H9 (cell line): ENCODE measurements around the gene TMEM121. TPM values are rescaled to one million over a fixed set of nuclear protein-coding genes. Genes with fewer than 3 reads are reported as not detected.
"Not testable (repeated sequence)": the region's sequence is repeated elsewhere in the genome, so short reads cannot be mapped to it uniquely, and the experiment has no call there.

ENCODE experiments used
- DNase-seq: peaks from one replicate; pipeline ENCODE4 v3.0.0-alpha.2; 2017
- H2AFZ ChIP-seq: one replicate; pipeline ENCODE4 v1.6.1; 2013; ENCODE audit warnings: mild to moderate bottlenecking, low read length, control low read depth, moderate library complexity
- H2AK5ac ChIP-seq: 2 replicates; pipeline ENCODE4 v1.6.1; 2013; ENCODE audit warnings: low read length, control low read depth, mixed read lengths; ENCODE audit not compliant: insufficient read length
- H2BK120ac ChIP-seq: one replicate; pipeline ENCODE4 v1.6.1; 2013; ENCODE audit warnings: low read depth, mild to moderate bottlenecking, low read length, control low read depth, inconsistent platforms; ENCODE audit not compliant: poor library complexity, severe bottlenecking
- H2BK12ac ChIP-seq: 2 replicates; pipeline ENCODE4 v1.6.1; 2013; ENCODE audit warnings: low read length, control low read depth, mixed read lengths, low read depth; ENCODE audit not compliant: insufficient read length
- H2BK15ac ChIP-seq: 2 replicates; pipeline ENCODE4 v1.6.1; 2013; ENCODE audit warnings: low read depth, low read length, control low read depth
- H2BK20ac ChIP-seq: one replicate; pipeline ENCODE4 v1.6.1; 2013; ENCODE audit warnings: low read depth, mild to moderate bottlenecking, low read length, control low read depth, inconsistent platforms; ENCODE audit not compliant: poor library complexity, severe bottlenecking
- H2BK5ac ChIP-seq: 2 replicates; pipeline ENCODE4 v1.6.1; 2013; ENCODE audit warnings: low read length, control low read depth, mixed read lengths; ENCODE audit not compliant: insufficient read length
- H3K14ac ChIP-seq: 2 replicates; pipeline ENCODE4 v1.6.1; 2013; ENCODE audit warnings: low read length, control low read depth; ENCODE audit not compliant: insufficient read depth
- H3K18ac ChIP-seq: 2 replicates; pipeline ENCODE4 v1.6.1; 2013; ENCODE audit warnings: low read depth, mild to moderate bottlenecking, mixed read lengths, low read length, control low read depth; ENCODE audit not compliant: insufficient read length
- H3K23ac ChIP-seq: 2 replicates; pipeline ENCODE4 v1.6.1; 2013; ENCODE audit warnings: low read length, control low read depth, mixed read lengths, low read depth; ENCODE audit not compliant: insufficient read length
- H3K23me2 ChIP-seq: 2 replicates; pipeline ENCODE4 v1.6.1; 2013; ENCODE audit warnings: low read depth, mild to moderate bottlenecking, mixed read lengths, low read length, control low read depth; ENCODE audit not compliant: insufficient read length, poor library complexity, severe bottlenecking
- H3K27ac ChIP-seq: 2 replicates; pipeline ENCODE4 v1.5.1; 2013; ENCODE audit warnings: low read length, control low read depth, mixed read lengths, low read depth; ENCODE audit not compliant: insufficient read length
- H3K27me3 ChIP-seq: 2 replicates; pipeline ENCODE4 v1.6.1; 2013; ENCODE audit warnings: low read length, control low read depth, inconsistent platforms; ENCODE audit not compliant: insufficient read depth
- H3K4ac ChIP-seq: 2 replicates; pipeline ENCODE4 v1.6.1; 2013; ENCODE audit warnings: low read depth, mild to moderate bottlenecking, control low read depth, inconsistent platforms, low read length, moderate library complexity
- H3K4me1 ChIP-seq: 2 replicates; pipeline ENCODE4 v1.6.1; 2013; ENCODE audit warnings: low read length, control low read depth, inconsistent platforms; ENCODE audit not compliant: insufficient read depth
- H3K4me2 ChIP-seq: 2 replicates; pipeline ENCODE4 v1.6.1; 2013; ENCODE audit warnings: low read length, control low read depth, mixed read lengths; ENCODE audit not compliant: insufficient read length, insufficient read depth
- H3K56ac ChIP-seq: 2 replicates; pipeline ENCODE4 v1.6.1; 2013; ENCODE audit warnings: low read depth, mild to moderate bottlenecking, mixed read lengths, low read length, control low read depth; ENCODE audit not compliant: insufficient read length
- H3K79me1 ChIP-seq: 2 replicates; pipeline ENCODE4 v1.6.1; 2013; ENCODE audit warnings: low read depth, mild to moderate bottlenecking, moderate library complexity, low read length, control low read depth, inconsistent platforms; ENCODE audit not compliant: insufficient read depth, poor library complexity, severe bottlenecking
- H3K79me2 ChIP-seq: 2 replicates; pipeline ENCODE4 v1.6.1; 2013; ENCODE audit warnings: low read length, control low read depth, inconsistent platforms; ENCODE audit not compliant: insufficient read depth
- H3K9ac ChIP-seq: 2 replicates; pipeline ENCODE4 v1.6.1; 2013; ENCODE audit warnings: low read length, control low read depth, mixed read lengths; ENCODE audit not compliant: insufficient read length; ENCODE audit errors: extremely low read depth
- H3K9me3 ChIP-seq: one replicate; pipeline ENCODE4 v1.6.1; 2013; ENCODE audit warnings: low read depth, low read length, inconsistent platforms; ENCODE audit not compliant: control insufficient read depth
- H3T11ph ChIP-seq: one replicate; pipeline ENCODE4 v1.6.1; 2013; ENCODE audit warnings: mild to moderate bottlenecking, low read length, control low read depth, inconsistent platforms
- H4K20me1 ChIP-seq: one replicate; pipeline ENCODE4 v1.6.1; 2013; ENCODE audit not compliant: control insufficient read depth, insufficient read length, insufficient read depth
- H4K5ac ChIP-seq: 2 replicates; pipeline ENCODE4 v1.6.1; 2013; ENCODE audit warnings: low read depth, mild to moderate bottlenecking, mixed read lengths, low read length, control low read depth; ENCODE audit not compliant: insufficient read length
- H4K8ac ChIP-seq: replicated peaks from 2 replicates; pipeline ENCODE4 v1.6.1; 2013; ENCODE audit warnings: low read length, control low read depth, mixed read lengths, low read depth; ENCODE audit not compliant: insufficient read length
- H4K91ac ChIP-seq: 2 replicates; pipeline ENCODE4 v1.6.1; 2013; ENCODE audit warnings: low read depth, mild to moderate bottlenecking, moderate library complexity, mixed read lengths, low read length, control low read depth; ENCODE audit not compliant: insufficient read length
- H3K27ac Mint-ChIP-seq, 3 experiments: 2 replicates in 2 of 3; 3 replicates in 1 of 3; pipeline ENCODE4 v1.8.0; 2020 to 2021; ENCODE audit warnings: mixed read lengths in 3 of 3, mild to moderate bottlenecking in 1 of 3, moderate library complexity in 1 of 3
- H3K27me3 Mint-ChIP-seq: 2 replicates; pipeline ENCODE4 v1.8.0; 2021; ENCODE audit warnings: low read depth, mild to moderate bottlenecking, moderate library complexity, mixed read lengths
- H3K36me3 Mint-ChIP-seq, 3 experiments: 2 replicates in 2 of 3; 3 replicates in 1 of 3; pipeline ENCODE4 v1.8.0; 2020 to 2021; ENCODE audit warnings: low read depth in 3 of 3, mixed read lengths in 3 of 3; ENCODE audit not compliant: insufficient read depth in 1 of 3
- H3K4me1 Mint-ChIP-seq, 2 experiments: 2 replicates each; pipeline ENCODE4 v1.8.0; 2020; ENCODE audit warnings: mixed read lengths in 2 of 2
- H3K4me3 Mint-ChIP-seq, 2 experiments: 2 replicates in 1 of 2; 3 replicates in 1 of 2; pipeline ENCODE4 v1.8.0; 2020 to 2021; ENCODE audit warnings: mild to moderate bottlenecking in 2 of 2, mixed read lengths in 2 of 2, moderate library complexity in 1 of 2
- H3K9me3 Mint-ChIP-seq, 2 experiments: 2 replicates in 1 of 2; 3 replicates in 1 of 2; pipeline ENCODE4 v1.8.0; 2020; ENCODE audit warnings: mild to moderate bottlenecking in 2 of 2, mixed read lengths in 2 of 2, moderate library complexity in 1 of 2
- WGBS: extraction: QIAGEN DNeasy Blood & Tissue Kit; methylation state at CpG from one replicate; pipeline ENCODE4 v1.1.7; 2013; ENCODE audit warnings: missing lambda C conversion rate, low lambda C conversion rate, mixed read lengths; ENCODE audit not compliant: insufficient read length; ENCODE audit errors: extremely low coverage; 5-methylcytosine and 5-hydroxymethylcytosine counted together
- total RNA-seq: library from RNA; stranded (reverse); gene quantifications from 2 replicates; pipeline ENCODE4 v1.2.1, GENCODE V29; 2021

The TMEM121 gene
- total RNA-seq, 1 experiment from 2014 or later: 2.6 TPM

DNA sequence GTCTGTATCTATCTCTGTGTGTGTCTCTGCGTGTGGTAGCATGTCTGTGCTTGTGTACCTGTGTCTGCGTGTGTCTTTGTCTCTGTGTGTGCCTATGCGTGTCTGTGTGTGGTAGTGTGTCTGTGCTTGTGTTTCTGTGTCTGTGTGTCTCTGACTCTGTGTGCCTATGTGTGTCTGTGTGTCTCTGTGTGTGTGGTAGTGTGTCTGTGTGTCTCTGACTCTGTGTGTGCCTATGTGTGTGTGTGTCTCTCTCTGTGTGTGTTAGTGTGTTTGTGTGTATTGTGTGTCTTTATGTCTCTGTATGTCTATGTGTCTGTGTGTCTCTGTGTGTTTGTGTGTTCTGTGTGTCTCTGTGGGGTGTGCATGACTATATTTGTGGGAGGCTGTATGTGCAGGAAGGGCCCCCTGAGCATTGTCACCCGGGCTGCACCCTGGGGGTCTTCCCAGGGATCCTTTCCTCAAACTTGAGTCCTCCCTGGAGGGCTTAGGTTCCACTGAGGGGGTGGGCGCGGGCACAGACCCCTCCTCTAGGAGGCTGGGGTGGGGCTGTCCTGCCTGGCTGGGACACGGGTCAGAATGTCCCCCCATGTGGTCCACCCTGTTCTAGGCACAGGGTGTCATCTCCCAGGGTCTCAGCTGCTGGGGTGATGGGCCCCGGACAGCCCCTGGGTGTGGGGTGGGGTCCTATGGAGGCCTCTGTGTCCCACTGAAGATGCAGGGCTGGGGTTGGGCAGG, 39.0 kb downstream of the TMEM121 start:
- H2BK15ac ChIP-seq, H3K79me2 ChIP-seq, H3T11ph ChIP-seq, H3K23ac ChIP-seq, H3K79me1 ChIP-seq, H4K20me1 ChIP-seq, H3K27me3 ChIP-seq, H3K4me3 Mint-ChIP-seq, H2BK20ac ChIP-seq, H2BK120ac ChIP-seq, H2AFZ ChIP-seq, H3K27ac Mint-ChIP-seq, H3K4ac ChIP-seq, H3K23me2 ChIP-seq, H3K27me3 Mint-ChIP-seq, H2BK12ac ChIP-seq, H3K56ac ChIP-seq, H4K91ac ChIP-seq, H4K8ac ChIP-seq, H3K14ac ChIP-seq, H3K18ac ChIP-seq, H3K9ac ChIP-seq, H4K5ac ChIP-seq, H3K4me2 ChIP-seq, H2BK5ac ChIP-seq, DNase-seq, H3K27ac ChIP-seq, H2AK5ac ChIP-seq, H3K4me1 ChIP-seq, H3K4me1 Mint-ChIP-seq: not testable (repeated sequence)
- peaks cover 61% of the 10 kb centered on the region for H3K9me3 ChIP-seq
- Mint-ChIP-seq H3K9me3 (peaks cover 59 to 64% of the 10 kb centered on the region in 2 experiments), H3K36me3 (peaks cover 19 to 33% (median 28%) of the 10 kb centered on the region in 3 experiments)
- no CpG with 5 or more reads among the region's 8 CpGs for WGBS

DNA sequence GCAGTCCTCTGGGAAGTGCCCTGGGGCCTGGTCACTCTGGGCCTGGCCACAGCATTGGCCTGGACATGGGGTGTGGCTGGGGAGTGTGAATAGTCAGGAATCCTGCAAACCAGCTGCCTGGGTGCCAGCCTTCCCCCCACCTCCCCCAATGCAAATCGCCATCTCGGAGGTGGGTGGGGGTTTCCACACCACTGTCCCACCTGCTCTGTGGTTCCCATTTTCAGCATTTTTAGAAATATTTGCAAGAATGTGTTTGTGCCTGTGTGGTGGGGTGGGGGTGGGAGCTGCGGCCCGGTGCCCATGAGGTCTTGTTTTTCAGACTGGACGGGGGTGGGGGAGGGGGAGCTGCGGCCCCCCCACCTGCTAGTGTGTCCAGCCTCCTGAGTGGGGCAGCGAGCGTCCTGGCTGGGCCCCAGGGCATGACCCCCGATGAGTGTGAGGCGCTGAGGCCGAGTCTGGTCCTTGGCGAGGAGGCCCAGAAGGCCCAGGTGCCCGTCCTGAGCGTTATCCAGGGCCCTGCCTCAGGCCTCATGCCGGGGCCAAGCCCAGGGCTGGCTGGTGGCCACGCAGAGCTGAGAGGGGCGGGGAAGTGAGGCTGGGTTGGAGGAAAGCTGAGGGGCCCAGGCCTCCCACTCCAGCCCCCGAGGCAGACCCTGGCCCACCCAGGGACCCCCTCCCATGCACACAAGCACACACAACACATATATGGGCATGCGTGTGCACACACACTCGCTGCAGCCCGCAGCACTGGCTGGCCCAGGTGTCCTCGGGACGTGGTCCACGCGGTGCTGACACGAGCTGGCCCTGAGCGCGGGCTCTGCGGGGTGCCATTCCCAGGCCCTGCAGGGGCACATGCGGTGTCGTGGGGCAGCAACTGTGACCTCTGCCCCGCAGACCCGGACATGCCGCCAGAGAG, 40.1 kb downstream of the TMEM121 start:
- peaks cover 63 to 69% of the 10 kb centered on the region in 2 experiments for H3K9me3 Mint-ChIP-seq
- not testable (repeated sequence) for H3K79me2 ChIP-seq, H3K27ac Mint-ChIP-seq, H4K91ac ChIP-seq, H3K23me2 ChIP-seq, H3K14ac ChIP-seq, H2BK15ac ChIP-seq, H3K27me3 ChIP-seq, H2BK5ac ChIP-seq, H3K27ac ChIP-seq, H3K23ac ChIP-seq, H2AFZ ChIP-seq, H3K18ac ChIP-seq, H2BK120ac ChIP-seq, H3K4me2 ChIP-seq, H3K4ac ChIP-seq, H4K5ac ChIP-seq, H3K9ac ChIP-seq, H3K4me1 Mint-ChIP-seq, H2BK12ac ChIP-seq, DNase-seq, H4K8ac ChIP-seq, H3K4me1 ChIP-seq, H2BK20ac ChIP-seq, H3K56ac ChIP-seq, H3T11ph ChIP-seq, H3K27me3 Mint-ChIP-seq, H2AK5ac ChIP-seq, H3K79me1 ChIP-seq, H4K20me1 ChIP-seq, H3K4me3 Mint-ChIP-seq
- WGBS: no CpG with 5 or more reads among the region's 34 CpGs
- peaks cover 23 to 39% (median 31%) of the 10 kb centered on the region in 3 experiments for H3K36me3 Mint-ChIP-seq
- H3K9me3 ChIP-seq: peaks cover 69% of the 10 kb centered on the region
